ENCODE data around the gene ATP8B4. TPM values are rescaled to one million over a fixed set of nuclear protein-coding genes. Genes with fewer than 3 reads are reported as not detected.

ATP8B4 gene
- total and polyA plus RNA-seq, 10 of the 15 experiments (the other 5 are each of a cell fraction or from before 2014, with no cell fraction given): 0.02 to 0.94 (median 0.19) TPM

GRCh38 chr15:49915822-49916221, 203.2 kb downstream of the ATP8B4 start:
- FAIRE-seq (no peak), ATAC-seq (no peak), DNase-seq (ENCODE audit: low read depth, low spot score) (no peak)
- no peaks in the 10 kb centered on the region for H3K9me3 ChIP-seq (replicated peaks; ENCODE audit: control insufficient read depth, insufficient read depth, low read length)
- no peak overlapping the region for H3K4me2 ChIP-seq (ENCODE audit: control insufficient read depth, insufficient read depth)
- no peak overlapping the region for H3K4me3 ChIP-seq
- no peaks in the 10 kb centered on the region for H3K27me3 ChIP-seq (replicated peaks in 1 of 2; ENCODE audit: control insufficient read depth in 2 of 2, insufficient read depth in 2 of 2, low read length in 1 of 2)
- POLR2A ChIA-PET: no interaction called here
- H4K20me1 ChIP-seq (ENCODE audit: control insufficient read depth, insufficient read depth): no peaks in the 10 kb centered on the region
- SMC1A ChIA-PET (ENCODE audit: uncharacterized antibody, unreplicated experiment): interaction anchor here (0.6 to 1.4 kb wide), 2 partner anchors 11 to 29 kb away, joined by 4 read pairs; no protein-coding TSS in a partner anchor
- H3K4me1 ChIP-seq (ENCODE audit: control insufficient read depth, insufficient read depth, low read length): no peaks in the 10 kb centered on the region
- H3K27ac ChIP-seq (ENCODE audit: control insufficient read depth, insufficient read depth): no peak overlapping the region
- no peak overlapping the region for H3K9ac ChIP-seq (ENCODE audit: control insufficient read depth, insufficient read depth, low read length)
- CTCF ChIA-PET: interaction anchor here (0.5 to 2.8 kb wide), 4 partner anchors 8 to 63 kb away, joined by 3 to 9 read pairs (median 4); no protein-coding TSS in a partner anchor
- no peaks in the 10 kb centered on the region for H3K79me2 ChIP-seq (ENCODE audit: control insufficient read depth, insufficient read depth, low read length)
- no peak for TF ChIP-seq ZBTB11 (CRISPR knock-in tag; IDR thresholded peaks at IDR 0.05)
- no peak for TF ChIP-seq IRF4 (IDR thresholded peaks at IDR 0.05; ENCODE audit: low read depth, low read length)
- no peak for TF ChIP-seq RB1 (IDR thresholded peaks at IDR 0.05; ENCODE audit: borderline replicate concordance)
- no peak for TF ChIP-seq SMAD5 (IDR thresholded peaks at IDR 0.05; ENCODE audit: low read depth)
- TF ChIP-seq SREBF2 (IDR thresholded peaks at IDR 0.05; ENCODE audit: low read length): no peak
- in situ Hi-C loops (cut with MboI) (no loop called here), intact Hi-C loops (cut with micrococcal nuclease; ENCODE audit: unreplicated experiment) (no loop called here)
- no peak overlapping the region for H2AFZ ChIP-seq (ENCODE audit: control insufficient read depth, low read depth, low read length)
- WGBS (ENCODE audit: insufficient coverage, insufficient replicate concordance, low lambda C conversion rate, missing lambda C conversion rate): 53% methylated on average over 5 of the region's 5 CpGs
- RAD21 ChIA-PET (ENCODE audit: unreplicated experiment): no interaction called here
- BruUV-seq (replicated peaks): no TSS peak
- no peaks in the 10 kb centered on the region for H3K36me3 ChIP-seq (ENCODE audit: control insufficient read depth in 2 of 2, insufficient read depth in 2 of 2, low read length in 1 of 2)

GRCh38 chr15:49908933-49909295, 210.1 kb downstream of the ATP8B4 start:
- BruUV-seq (replicated peaks): no TSS peak
- SMC1A ChIA-PET (ENCODE audit: uncharacterized antibody, unreplicated experiment): no interaction called here
- no peak for TF ChIP-seq RELA (IDR thresholded peaks at IDR 0.05; ENCODE audit: borderline replicate concordance, partially characterized antibody)
- no peak for TF ChIP-seq ZNF592 (IDR thresholded peaks at IDR 0.05)

More at GRCh38 chr15:49908933-49909295, 210.1 kb downstream of the ATP8B4 start:
- Histone ChIP-seq H2AFZ (ENCODE audit: control insufficient read depth, low read depth, low read length) (no peak overlapping the region), H3K9ac (ENCODE audit: control insufficient read depth, insufficient read depth, low read length) (no peak overlapping the region), H3K4me3 (no peak overlapping the region), H3K36me3 (ENCODE audit: control insufficient read depth in 2 of 2, insufficient read depth in 2 of 2, low read length in 1 of 2) (no peaks in the 10 kb centered on the region), H3K4me2 (ENCODE audit: control insufficient read depth, insufficient read depth) (no peak overlapping the region), H3K79me2 (ENCODE audit: control insufficient read depth, insufficient read depth, low read length) (no peaks in the 10 kb centered on the region), H3K9me3 (replicated peaks; ENCODE audit: control insufficient read depth, insufficient read depth, low read length) (no peaks in the 10 kb centered on the region), H4K20me1 (ENCODE audit: control insufficient read depth, insufficient read depth) (no peaks in the 10 kb centered on the region), H3K27ac (ENCODE audit: control insufficient read depth, insufficient read depth) (no peak overlapping the region), H3K4me1 (ENCODE audit: control insufficient read depth, insufficient read depth, low read length) (no peaks in the 10 kb centered on the region), H3K27me3 (replicated peaks in 1 of 2; ENCODE audit: control insufficient read depth in 2 of 2, insufficient read depth in 2 of 2, low read length in 1 of 2) (no peaks in the 10 kb centered on the region; a peak in 1 of 4 replicates)
- ATAC-seq (no peak), FAIRE-seq (no peak), DNase-seq (ENCODE audit: low read depth, low spot score) (no peak)
- 39% methylated on average over 4 of the region's 4 CpGs for WGBS (ENCODE audit: insufficient coverage, insufficient replicate concordance, low lambda C conversion rate, missing lambda C conversion rate)
- ChIA-PET POLR2A (no interaction called here), CTCF (no interaction called here), RAD21 (ENCODE audit: unreplicated experiment) (no interaction called here)
- intact Hi-C loops (cut with micrococcal nuclease; ENCODE audit: unreplicated experiment): no loop called here
- in situ Hi-C loops (cut with MboI): no loop called here

All from GM12878 (cell line).